OCI-LY7 (cell line): ENCODE data around the gene TK1. TPM values are rescaled to one million over a fixed set of nuclear protein-coding genes. Genes with fewer than 3 reads are reported as not detected.
"Not testable (repeated sequence)": the region's sequence is repeated elsewhere in the genome, so short reads cannot be mapped to it uniquely, and the experiment has no call there.

Experiments
- BruUV-seq: library from RNA; stranded (reverse); fragments of 400-500 nt; replicated peaks from 2 replicates; lab custom pipeline; 2021; lab: Mats Ljungman, UMichigan
- CTCF ChIA-PET: fragments of 300-600 bp; sonication (Branson Sonifier 250); formaldehyde crosslinking; loops from one replicate; lab custom pipeline; 2022; ENCODE audit warnings: antibody characterized with exemption; ENCODE audit not compliant: unreplicated experiment; lab: Charles Lee
- POLR2A ChIA-PET: fragments of 300-600 bp; sonication (Branson Sonifier 250); formaldehyde crosslinking; loops from one replicate; lab custom pipeline; 2022; ENCODE audit warnings: antibody characterized with exemption; lab: Charles Lee
- DNase-seq: peaks from one replicate; pipeline ENCODE4 v3.0.0-alpha.2; 2015; ENCODE audit warnings: low spot score
- H2AFZ ChIP-seq: fragments of 200-600 bp; sonication (generic), shearing (Covaris generic); 2 replicates; pipeline ENCODE4 v1.6.1; 2014; ENCODE audit warnings: mild to moderate bottlenecking, antibody characterized with exemption, low read length, moderate library complexity
- H3K27ac ChIP-seq: fragments of 200-600 bp; sonication (generic); 2 replicates; pipeline ENCODE4 v1.5.1; 2014; ENCODE audit warnings: mixed run types, low read depth, mild to moderate bottlenecking, moderate library complexity, low read length, inconsistent platforms; ENCODE audit not compliant: poor library complexity, severe bottlenecking
- H3K36me3 ChIP-seq: fragments of 200-600 bp; sonication (generic); 2 replicates; pipeline ENCODE4 v1.6.1; 2014; ENCODE audit warnings: mild to moderate bottlenecking, antibody characterized with exemption, low read length, moderate library complexity, mixed read lengths; ENCODE audit not compliant: insufficient read depth
- H3K4me1 ChIP-seq: fragments of 200-600 bp; sonication (generic); 2 replicates; pipeline ENCODE4 v1.5.1; 2014; ENCODE audit warnings: mild to moderate bottlenecking, low read length; ENCODE audit not compliant: insufficient read depth, poor library complexity, severe bottlenecking
- H3K4me2 ChIP-seq: fragments of 200-600 bp; sonication (generic); 2 replicates; pipeline ENCODE4 v1.6.1; 2014; ENCODE audit warnings: mild to moderate bottlenecking, low read length
- H3K4me3 ChIP-seq: fragments of 200-600 bp; sonication (generic); 2 replicates; pipeline ENCODE4 v1.5.1; 2014; ENCODE audit warnings: mild to moderate bottlenecking, low read depth, low read length; ENCODE audit not compliant: poor library complexity, severe bottlenecking
- H3K79me2 ChIP-seq: fragments of 200-600 bp; sonication (generic); 2 replicates; pipeline ENCODE4 v1.6.1; 2016; ENCODE audit warnings: low read depth, mild to moderate bottlenecking, low read length, moderate library complexity, mixed read lengths; ENCODE audit not compliant: insufficient read depth
- H3K9me2 ChIP-seq: fragments of 200-600 bp; sonication (generic); 2 replicates; pipeline ENCODE4 v1.6.1; 2016; ENCODE audit warnings: mild to moderate bottlenecking, low read length, mixed read lengths; ENCODE audit not compliant: insufficient read depth
- H3K9me3 ChIP-seq: fragments of 200-600 bp; sonication (generic); 2 replicates; pipeline ENCODE4 v1.6.1; 2014; ENCODE audit warnings: mild to moderate bottlenecking, mixed run types, low read length, mixed read lengths
- H4K20me1 ChIP-seq: fragments of 200-600 bp; sonication (generic); 2 replicates; pipeline ENCODE4 v1.6.1; 2014; ENCODE audit warnings: mild to moderate bottlenecking, antibody characterized with exemption, low read length, moderate library complexity, mixed read lengths; ENCODE audit not compliant: insufficient read depth
- CTCF ChIP-seq: fragments of 200-600 bp; sonication (generic); conservative IDR thresholded peaks from 2 replicates; pipeline ENCODE4 v1.5.1; 2014; ENCODE audit warnings: mild to moderate bottlenecking, antibody characterized with exemption, low read length, moderate library complexity, mixed read lengths
- EZH2phosphoT487 ChIP-seq: fragments of 200-600 bp; sonication (generic); IDR thresholded peaks from 2 replicates; pipeline ENCODE4 v1.6.1; 2018; ENCODE audit warnings: low read depth, borderline replicate concordance, mild to moderate bottlenecking, mixed run types, antibody characterized with exemption, low read length, moderate library complexity, mixed read lengths
- intact Hi-C: fragments of 100-400 bp; cut with micrococcal nuclease; formaldehyde crosslinking; loops from one replicate; pipeline ENCODE4 v1.10.0; 2022; ENCODE audit not compliant: unreplicated experiment
- total RNA-seq, 2 experiments: library from RNA; depleted of rRNA in 1 of 2; stranded (reverse); fragments of >200 nt in 1 of 2; shearing (Covaris generic) in 1 of 2; gene quantifications; 2 replicates each; pipeline ENCODE4 v1.2.3, GENCODE V29; 2014 to 2022

Gene TK1
- total RNA-seq, 2 experiments from 2014 or later: 108 to 149 TPM

- no peak for TF ChIP-seq CTCF
- no peak for TF ChIP-seq EZH2phosphoT487
- DNase-seq: no peak
- Histone ChIP-seq H3K36me3 (peaks cover 26% of the 10 kb centered on the region), H3K9me3 (no peaks in the 10 kb centered on the region), H3K4me3 (no peak overlapping the region), H3K9me2 (no peaks in the 10 kb centered on the region), H2AFZ (no peak overlapping the region), H3K4me2 (no peak overlapping the region), H3K27ac (no peak overlapping the region), H3K79me2 (no peaks in the 10 kb centered on the region), H3K4me1 (peaks cover 24% of the 10 kb centered on the region), H4K20me1 (no peaks in the 10 kb centered on the region)
- ChIA-PET POLR2A (interaction anchor here (0.6 kb wide), 1 partner anchor 8 kb away, joined by 3 read pairs; no protein-coding TSS in a partner anchor), CTCF (no interaction called here)
- intact Hi-C loops: no loop called here
- no TSS peak for BruUV-seq
Observed at GRCh38 chr17:78141437-78142118, 45.3 kb downstream of the TK1 start.

- H3K9me3 ChIP-seq: no peaks in the 10 kb centered on the region
- H4K20me1 ChIP-seq: no peaks in the 10 kb centered on the region
- POLR2A ChIA-PET: interaction anchor here (0.6 to 1.3 kb wide), 7 partner anchors 8 to 117 kb away, joined by 3 to 4 read pairs (median 3); no protein-coding TSS in a partner anchor
- peak overlapping the region; percentile 30; the same call in 1 of the 2 replicates for H3K4me2 ChIP-seq
- BruUV-seq: TSS peak; percentile 40
- no peaks in the 10 kb centered on the region for H3K79me2 ChIP-seq
- no peak overlapping the region for H3K27ac ChIP-seq
- peaks cover 20% of the 10 kb centered on the region for H3K4me1 ChIP-seq
- H3K4me3 ChIP-seq: no peak overlapping the region
- H3K36me3 ChIP-seq: peaks cover 38% of the 10 kb centered on the region
- peak; percentile 100 for DNase-seq
- TF ChIP-seq EZH2phosphoT487: no peak
- no peak for TF ChIP-seq CTCF
- intact Hi-C loops: no loop called here
- no peak overlapping the region for H2AFZ ChIP-seq
- no peaks in the 10 kb centered on the region for H3K9me2 ChIP-seq
- CTCF ChIA-PET: interaction anchor here (0.6 kb wide), 1 partner anchor 31 kb away, joined by 3 read pairs; no protein-coding TSS in a partner anchor
Observed at GRCh38 chr17:78140169-78141051, 46.4 kb downstream of the TK1 start.

GRCh38 chr17:78139861-78140168 is 47.0 kb downstream of the TK1 start:
- Histone ChIP-seq H3K4me1 (peaks cover 18% of the 10 kb centered on the region), H3K36me3 (peaks cover 44% of the 10 kb centered on the region), H3K4me2 (peak overlapping the region; percentile 30; the same call in 1 of the 2 replicates)
- H3K27ac ChIP-seq, H3K4me3 ChIP-seq, H3K9me3 ChIP-seq, H2AFZ ChIP-seq, H4K20me1 ChIP-seq, H3K79me2 ChIP-seq, H3K9me2 ChIP-seq, BruUV-seq, intact Hi-C loops, DNase-seq: not testable (repeated sequence)
- ChIA-PET POLR2A (interaction anchor here (0.6 to 1.3 kb wide), 5 partner anchors 8 to 104 kb away, joined by 3 to 4 read pairs (median 3); no protein-coding TSS in a partner anchor), CTCF (interaction anchor here (0.6 kb wide), 1 partner anchor 928 kb away, joined by 3 read pairs; no protein-coding TSS in a partner anchor)
